Stimulated activated CD4-positive, alpha-beta T cell treated with anti-CD3 and anti-CD28 coated beads, TNF-alpha, amount 100 ng/mL, for 1 hour (primary cell): ENCODE measurements around the gene SEZ6.

Source experiments
- DNase-seq, 3 donors: peaks; one replicate each; pipeline ENCODE4 v3.0.0-alpha.2; 2020; ENCODE audit warnings: low read depth in 3 of 3, low spot score in 1 of 3

SEZ6 gene

DNA sequence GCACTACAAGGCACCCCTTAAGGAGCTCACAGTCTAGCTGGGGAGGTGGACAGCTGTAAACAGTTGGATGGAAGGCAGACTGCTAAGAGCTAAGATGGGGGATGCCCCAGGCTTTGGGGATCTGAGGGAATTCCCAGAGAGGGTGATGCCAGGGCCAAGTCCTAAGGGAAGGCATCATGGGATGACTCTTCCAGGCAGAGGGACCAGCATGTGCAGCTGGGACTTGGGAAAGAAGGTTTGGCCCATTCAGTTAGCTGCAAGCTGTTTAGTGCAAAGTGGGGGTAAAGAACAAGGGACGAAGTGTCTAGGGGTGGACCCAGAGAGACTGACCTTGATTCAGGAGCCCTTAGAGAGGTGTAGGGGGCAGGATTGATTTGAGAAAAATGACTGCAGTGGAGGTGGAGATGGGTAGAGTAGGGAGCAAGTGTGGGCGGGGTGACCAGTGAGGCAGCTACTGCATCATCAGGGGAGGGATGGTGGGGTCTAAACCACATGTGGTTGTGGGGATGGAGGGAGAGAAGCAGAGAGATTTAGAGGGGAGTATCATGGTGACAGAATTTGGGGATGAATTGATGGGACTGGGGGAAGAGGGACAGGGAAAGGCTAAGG is 27.4 kb downstream of the SEZ6 start:
- no peak for DNase-seq

- no peak for DNase-seq
These were observed 28.0 kb downstream of the SEZ6 start for GRCh38 chr17:28977659-28978355.

GRCh38 chr17:28975646-28976045 is 30.2 kb downstream of the SEZ6 start:
- no peak for DNase-seq

DNA sequence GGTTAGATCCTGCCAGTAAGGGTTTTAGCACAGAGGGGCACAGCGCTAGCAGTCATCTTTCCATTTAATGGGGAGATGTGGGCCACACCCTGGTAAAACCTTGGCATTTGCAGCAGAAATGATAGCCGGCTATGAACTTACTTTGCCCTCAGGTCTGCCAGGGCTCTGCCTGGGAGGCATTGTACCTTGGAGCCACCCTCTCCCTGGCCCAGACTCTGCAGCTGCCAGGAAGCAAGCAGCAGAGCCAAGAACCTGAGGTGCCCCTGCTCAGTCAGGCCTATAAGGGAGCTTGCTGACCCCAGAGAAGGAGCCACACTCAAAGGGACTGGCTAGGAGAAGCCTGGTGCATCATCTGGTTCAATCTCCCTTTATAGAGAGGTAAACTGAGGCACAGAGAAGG is 30.8 kb downstream of the SEZ6 start:
- no peak for DNase-seq

GRCh38 chr17:28974451-28974850 is 31.4 kb downstream of the SEZ6 start:
- no peak for DNase-seq

GRCh38 chr17:28973425-28973824 is 32.4 kb downstream of the SEZ6 start:
- DNase-seq = no peak

- no peak for DNase-seq
These were observed 33.4 kb downstream of the SEZ6 start for GRCh38 chr17:28972437-28972836.

GRCh38 chr17:28970879-28971278 is 35.0 kb downstream of the SEZ6 start:
- no peak for DNase-seq

- DNase-seq = no peak
These were observed 36.0 kb downstream of the SEZ6 start for GRCh38 chr17:28969706-28970393.

DNA sequence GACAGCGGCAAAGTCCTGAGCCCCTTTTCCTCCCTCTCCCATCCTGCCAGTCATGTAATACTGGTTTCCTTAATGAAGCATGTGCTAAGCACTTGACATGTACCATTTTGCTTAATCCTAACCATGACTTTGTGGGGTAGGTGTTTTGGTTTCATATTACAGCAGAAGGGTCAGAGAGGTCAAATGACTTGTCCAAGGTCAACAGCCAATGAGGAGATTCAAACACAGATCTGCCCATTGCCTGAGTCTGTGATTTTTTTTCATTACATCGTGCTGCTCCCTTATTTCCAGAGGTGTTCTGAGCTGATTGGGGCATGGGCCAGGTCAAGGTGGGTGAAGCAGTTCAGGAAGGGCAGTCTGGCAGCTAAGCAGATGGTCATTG is 36.9 kb downstream of the SEZ6 start:
- DNase-seq = no peak

DNA sequence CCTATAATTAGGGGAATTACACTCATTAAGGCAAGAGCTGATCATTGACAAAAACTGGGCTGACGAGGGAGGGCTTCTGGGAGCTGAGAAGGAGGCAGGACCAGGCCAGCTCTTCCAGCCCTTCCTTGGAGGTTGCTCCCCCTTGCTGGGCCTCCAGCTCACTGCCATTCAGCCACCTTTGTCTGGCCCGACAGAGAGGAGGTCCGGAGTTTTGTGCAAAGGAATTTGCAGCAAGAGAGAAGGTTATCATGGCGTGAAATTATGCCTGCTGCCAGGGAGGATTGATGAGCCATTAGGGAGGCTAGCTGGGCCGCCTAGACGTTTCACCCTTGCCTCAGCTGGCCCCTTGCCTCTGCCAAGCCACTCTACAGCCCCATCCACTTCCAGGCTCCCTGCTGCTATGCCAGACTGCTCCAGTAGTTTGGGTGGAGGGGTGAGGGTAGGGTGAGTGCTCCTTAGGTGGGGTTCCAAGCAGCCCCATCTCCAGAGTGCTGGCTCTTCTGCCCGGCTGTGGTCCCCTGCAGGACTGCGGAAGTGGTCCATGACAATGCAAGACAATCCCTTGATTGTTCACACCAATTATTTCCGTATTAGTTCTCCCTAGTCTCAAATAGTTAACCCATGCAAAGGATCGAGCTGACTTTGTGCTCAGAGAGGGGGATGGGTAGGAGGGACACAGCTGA is 37.5 kb downstream of the SEZ6 start:
- DNase-seq = no peak

- no peak for DNase-seq
These were observed 38.4 kb downstream of the SEZ6 start for GRCh38 chr17:28967221-28968135.

GRCh38 chr17:28963841-28964240 is 42.0 kb downstream of the SEZ6 start:
- no peak for DNase-seq

- no peak for DNase-seq
These were observed 42.7 kb downstream of the SEZ6 start for GRCh38 chr17:28963055-28963611.

DNA sequence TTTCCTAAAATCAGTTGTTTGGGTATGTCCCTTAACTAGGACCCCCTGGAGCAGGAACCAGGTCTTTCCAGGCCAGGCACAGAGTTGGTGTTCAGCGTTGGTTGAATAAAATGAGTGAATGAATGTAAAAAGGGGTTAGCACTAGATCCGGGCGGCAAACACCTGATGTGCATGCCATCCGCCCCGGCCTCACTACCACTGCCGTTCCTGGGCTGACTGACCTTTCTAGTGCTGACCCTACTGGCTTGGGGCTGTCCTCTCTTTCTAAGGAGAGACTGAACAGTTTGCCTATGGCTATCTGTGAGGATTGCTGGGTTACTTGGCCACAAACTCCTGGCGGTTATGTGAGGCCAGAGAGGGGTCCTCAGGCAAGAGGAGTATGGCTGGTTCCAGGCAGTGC is 44.4 kb downstream of the SEZ6 start:
- DNase-seq = no peak

DNA sequence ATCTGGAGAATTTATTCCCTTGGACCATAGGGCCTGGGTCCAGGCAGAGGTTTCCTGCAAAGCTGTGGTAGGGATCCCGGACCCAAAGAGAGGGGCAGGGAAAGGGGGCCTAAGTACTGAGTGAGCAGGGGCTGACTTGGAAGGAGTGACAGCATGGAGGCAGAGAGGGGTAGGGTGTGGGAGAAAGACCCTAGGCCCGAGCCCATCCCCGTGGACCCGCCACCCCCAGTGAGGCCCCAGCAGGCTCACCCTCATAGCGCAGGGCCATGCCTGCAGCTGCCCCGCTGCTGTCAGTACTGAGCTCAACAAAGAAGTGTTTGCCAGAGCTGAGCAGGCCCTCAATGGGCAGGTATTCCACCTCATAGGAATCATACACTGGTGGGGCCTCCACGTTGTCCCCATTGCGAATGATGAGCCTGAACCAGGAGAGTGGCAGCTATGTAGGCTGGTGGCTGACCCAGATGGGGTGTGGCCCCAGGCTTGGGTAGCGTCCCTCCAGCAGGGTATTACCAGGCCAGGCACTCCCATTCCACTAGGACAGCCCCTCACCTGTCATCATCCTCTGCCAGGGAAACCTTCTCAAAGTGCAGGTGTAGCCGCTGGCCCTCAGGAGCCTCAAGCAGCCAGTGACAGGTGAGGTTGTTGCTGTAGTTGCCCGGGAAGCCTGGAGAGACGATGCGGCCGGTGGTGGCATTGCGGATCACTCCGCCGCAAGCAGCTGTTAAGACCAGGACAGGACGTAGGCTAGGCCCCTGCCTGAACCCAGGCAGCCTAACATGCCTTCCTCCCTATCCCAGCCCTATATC is 45.4 kb downstream of the SEZ6 start:
- DNase-seq = no peak

DNA sequence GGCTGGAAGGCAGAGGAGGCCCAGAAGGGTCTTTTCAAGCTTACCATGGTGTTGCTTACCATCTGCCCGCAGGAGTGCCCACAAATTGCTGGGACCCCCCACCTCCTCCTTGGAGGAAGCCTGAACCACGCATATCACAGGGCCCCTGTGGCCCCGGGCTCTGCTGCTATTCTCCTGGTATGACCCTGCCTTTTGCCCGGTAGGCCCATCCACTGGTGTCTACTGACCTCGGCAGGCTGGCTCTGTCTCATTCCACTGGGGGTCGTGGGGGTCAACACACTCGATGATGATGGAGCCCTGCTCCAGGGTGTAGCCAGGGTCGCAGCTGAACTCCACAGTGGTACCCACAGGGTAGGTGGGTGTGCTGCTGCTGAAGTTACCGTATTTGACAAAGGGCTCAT is 46.4 kb downstream of the SEZ6 start:
- DNase-seq = no peak

DNA sequence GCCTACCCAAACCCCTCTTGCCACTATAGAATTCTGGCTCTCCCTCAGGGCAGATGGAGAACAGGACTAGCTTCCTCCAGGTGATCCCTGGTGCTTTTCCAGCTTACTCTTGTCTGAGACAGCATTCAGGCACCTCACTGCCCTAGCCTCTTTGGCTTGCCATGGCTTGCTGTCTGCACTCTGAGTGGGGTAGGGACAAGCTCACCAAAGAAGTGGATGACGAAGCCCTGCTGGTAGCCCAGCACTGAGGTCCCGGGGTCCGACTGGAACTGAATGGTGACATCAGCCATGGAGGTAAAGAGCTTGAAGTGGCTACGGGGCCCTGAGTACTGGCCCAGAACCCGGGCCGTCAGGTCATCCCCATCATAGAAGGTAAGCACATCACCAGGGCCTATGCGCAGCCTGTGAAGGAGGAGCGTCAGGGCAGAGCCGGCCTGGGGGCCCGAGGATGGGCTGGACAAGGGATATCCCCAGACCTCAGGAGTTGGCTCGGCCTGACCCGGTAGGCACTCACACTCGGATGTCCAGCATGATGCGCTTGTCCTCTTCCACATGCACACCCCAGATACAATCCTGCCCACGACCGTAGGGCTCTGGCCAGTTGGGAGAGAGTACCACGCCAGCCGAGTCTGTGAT is 46.9 kb downstream of the SEZ6 start:
- DNase-seq = no peak

DNA sequence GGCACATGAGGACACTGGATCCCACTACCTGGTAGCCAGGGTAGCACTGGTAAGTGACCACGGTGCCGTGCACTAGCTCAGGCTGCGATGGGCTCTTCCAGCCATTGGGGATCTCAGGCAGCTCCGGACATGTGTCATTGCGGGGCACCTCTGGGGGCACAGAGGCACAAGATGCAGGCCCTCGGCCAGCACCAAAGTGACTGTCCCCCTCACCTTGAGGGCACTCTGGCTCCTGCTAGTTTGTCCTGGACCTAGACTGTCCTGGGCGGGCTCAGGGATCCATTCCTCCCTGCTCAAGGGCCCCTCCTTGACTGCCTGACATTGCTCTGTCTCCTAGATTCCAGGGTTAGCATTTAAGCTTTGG is 47.9 kb downstream of the SEZ6 start:
- no peak for DNase-seq
